ENCODE measurements around the gene GABPB1. TPM values are rescaled to one million over a fixed set of nuclear protein-coding genes. Genes with fewer than 3 reads are reported as not detected.

GABPB1 gene
- polyA plus RNA-seq, 1 of the 3 experiments (the other 2 are of a cell fraction): 12.8 TPM

GRCh38 chr15:50333229-50333628, 21.8 kb downstream of the GABPB1 start (continued):
- no peak for TF ChIP-seq MXI1 (IDR thresholded peaks at IDR 0.05; ENCODE audit: low read depth, low read length)

DNA sequence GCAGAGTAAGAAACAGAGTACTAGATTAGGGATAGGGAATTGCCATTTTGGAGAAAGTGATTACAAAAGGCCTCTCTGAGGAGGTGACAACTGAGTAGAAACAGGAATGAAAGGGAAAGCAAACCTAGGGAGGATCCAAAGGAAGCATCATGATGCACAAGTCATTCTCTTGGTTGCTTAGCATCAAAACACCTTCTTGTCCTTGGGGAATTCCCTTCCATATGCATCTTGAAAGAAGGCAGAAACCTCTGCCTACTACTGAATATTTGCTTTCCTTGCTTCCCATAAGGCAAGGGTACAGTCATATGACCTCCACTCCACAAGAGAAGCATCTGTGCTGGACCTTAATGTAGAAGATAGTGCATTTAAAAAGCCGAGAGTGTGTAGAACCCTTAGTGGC, 24.1 kb downstream of the GABPB1 start:
- DNase-seq: no peak
- Histone ChIP-seq H3K4me3 (ENCODE audit: low read depth in 2 of 2, low read length in 1 of 2) (no peak overlapping the region), H3K27me3 (ENCODE audit: insufficient read depth) (no peaks in the 10 kb centered on the region), H3K9me2 (no peaks in the 10 kb centered on the region), H4K20me1 (ENCODE audit: insufficient read depth) (no peaks in the 10 kb centered on the region), H3K4me2 (no peak overlapping the region), H3K9ac (no peak overlapping the region), H3K4me1 (ENCODE audit: control insufficient read depth in 1 of 2, insufficient read depth in 2 of 2, low read depth in 1 of 2, low read length in 1 of 2) (no peaks in the 10 kb centered on the region), H3F3A (replicated peaks; ENCODE audit: insufficient read depth) (peaks cover 3% of the 10 kb centered on the region), H3K36me3 (replicated peaks in 1 of 2; ENCODE audit: control insufficient read depth in 1 of 2, insufficient read depth in 2 of 2, low read length in 1 of 2) (no peaks in the 10 kb centered on the region), H3K27ac (ENCODE audit: low read depth in 2 of 2, low read length in 1 of 2) (no peak overlapping the region), H2AFZ (ENCODE audit: low read depth) (no peak overlapping the region), H3K79me2 (ENCODE audit: insufficient read depth) (peaks cover 7% of the 10 kb centered on the region; the same call in 1 of the 2 replicates), H3K9me3 (no peaks in the 10 kb centered on the region)
- WGBS (ENCODE audit: low lambda C conversion rate): 91% methylated on average over 1 of the region's 1 CpG
- ChIA-PET POLR2A (no interaction called here), CTCF (interaction anchor here (0.7 to 1.3 kb wide), 3 partner anchors 9 to 185 kb away, joined by 3 to 4 read pairs (median 3); no protein-coding TSS in a partner anchor)
- TF ChIP-seq FOSL2 (IDR thresholded peaks at IDR 0.05; ENCODE audit: borderline replicate concordance, low read depth) (no peak), RCOR1 (IDR thresholded peaks at IDR 0.05; ENCODE audit: low read length) (no peak), CHD2 (IDR thresholded peaks at IDR 0.05; ENCODE audit: low read length, partially characterized antibody) (no peak)

GRCh38 chr15:50328116-50328515, 26.9 kb downstream of the GABPB1 start:
- Histone ChIP-seq H3K9ac (no peak overlapping the region), H3K27ac (ENCODE audit: low read depth in 2 of 2, low read length in 1 of 2) (no peak overlapping the region), H3K27me3 (ENCODE audit: insufficient read depth) (no peaks in the 10 kb centered on the region), H3K4me3 (ENCODE audit: low read depth in 2 of 2, low read length in 1 of 2) (no peak overlapping the region), H3K79me2 (ENCODE audit: insufficient read depth) (peaks cover 2% of the 10 kb centered on the region; the same call in 1 of the 2 replicates), H3F3A (replicated peaks; ENCODE audit: insufficient read depth) (peaks cover 3% of the 10 kb centered on the region), H3K36me3 (replicated peaks in 1 of 2; ENCODE audit: control insufficient read depth in 1 of 2, insufficient read depth in 2 of 2, low read length in 1 of 2) (no peaks in the 10 kb centered on the region), H3K4me2 (no peak overlapping the region), H3K9me2 (no peaks in the 10 kb centered on the region), H4K20me1 (ENCODE audit: insufficient read depth) (no peaks in the 10 kb centered on the region), H2AFZ (ENCODE audit: low read depth) (no peak overlapping the region), H3K9me3 (no peaks in the 10 kb centered on the region), H3K4me1 (ENCODE audit: control insufficient read depth in 1 of 2, insufficient read depth in 2 of 2, low read depth in 1 of 2, low read length in 1 of 2) (no peaks in the 10 kb centered on the region)
- 89% methylated on average over 3 of the region's 3 CpGs for WGBS (ENCODE audit: low lambda C conversion rate)
- CTCF ChIA-PET: interaction anchor here (2.3 kb wide), 1 partner anchor 12 kb away, joined by 9 read pairs; no protein-coding TSS in a partner anchor
- TF ChIP-seq ELF1 (IDR thresholded peaks at IDR 0.05): no peak
- TF ChIP-seq EZH2phosphoT487 (IDR thresholded peaks at IDR 0.05; ENCODE audit: borderline replicate concordance, low read depth): no peak
- TF ChIP-seq, protein P1, sequence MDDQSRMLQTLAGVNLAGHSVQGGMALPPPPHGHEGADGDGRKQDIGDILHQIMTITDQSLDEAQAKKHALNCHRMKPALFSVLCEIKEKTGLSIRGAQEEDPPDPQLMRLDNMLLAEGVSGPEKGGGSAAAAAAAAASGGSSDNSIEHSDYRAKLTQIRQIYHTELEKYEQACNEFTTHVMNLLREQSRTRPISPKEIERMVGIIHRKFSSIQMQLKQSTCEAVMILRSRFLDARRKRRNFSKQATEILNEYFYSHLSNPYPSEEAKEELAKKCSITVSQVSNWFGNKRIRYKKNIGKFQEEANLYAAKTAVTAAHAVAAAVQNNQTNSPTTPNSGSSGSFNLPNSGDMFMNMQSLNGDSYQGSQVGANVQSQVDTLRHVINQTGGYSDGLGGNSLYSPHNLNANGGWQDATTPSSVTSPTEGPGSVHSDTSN (IDR thresholded peaks at IDR 0.05): no peak
- TF ChIP-seq, protein P2, sequence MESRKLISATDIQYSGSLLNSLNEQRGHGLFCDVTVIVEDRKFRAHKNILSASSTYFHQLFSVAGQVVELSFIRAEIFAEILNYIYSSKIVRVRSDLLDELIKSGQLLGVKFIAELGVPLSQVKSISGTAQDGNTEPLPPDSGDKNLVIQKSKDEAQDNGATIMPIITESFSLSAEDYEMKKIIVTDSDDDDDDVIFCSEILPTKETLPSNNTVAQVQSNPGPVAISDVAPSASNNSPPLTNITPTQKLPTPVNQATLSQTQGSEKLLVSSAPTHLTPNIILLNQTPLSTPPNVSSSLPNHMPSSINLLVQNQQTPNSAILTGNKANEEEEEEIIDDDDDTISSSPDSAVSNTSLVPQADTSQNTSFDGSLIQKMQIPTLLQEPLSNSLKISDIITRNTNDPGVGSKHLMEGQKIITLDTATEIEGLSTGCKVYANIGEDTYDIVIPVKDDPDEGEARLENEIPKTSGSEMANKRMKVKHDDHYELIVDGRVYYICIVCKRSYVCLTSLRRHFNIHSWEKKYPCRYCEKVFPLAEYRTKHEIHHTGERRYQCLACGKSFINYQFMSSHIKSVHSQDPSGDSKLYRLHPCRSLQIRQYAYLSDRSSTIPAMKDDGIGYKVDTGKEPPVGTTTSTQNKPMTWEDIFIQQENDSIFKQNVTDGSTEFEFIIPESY (IDR thresholded peaks at IDR 0.05; ENCODE audit: borderline replicate concordance, low read depth): no peak
- no peak for TF ChIP-seq SIN3A (IDR thresholded peaks at IDR 0.05; ENCODE audit: borderline replicate concordance, low read depth, low read length)
- no peak for TF ChIP-seq TAF1 (IDR thresholded peaks at IDR 0.05; ENCODE audit: borderline replicate concordance, low read depth, low read length)
- no peak for TF ChIP-seq RXRA (IDR thresholded peaks at IDR 0.05; ENCODE audit: borderline replicate concordance, low read depth)
- TF ChIP-seq, protein P3, sequence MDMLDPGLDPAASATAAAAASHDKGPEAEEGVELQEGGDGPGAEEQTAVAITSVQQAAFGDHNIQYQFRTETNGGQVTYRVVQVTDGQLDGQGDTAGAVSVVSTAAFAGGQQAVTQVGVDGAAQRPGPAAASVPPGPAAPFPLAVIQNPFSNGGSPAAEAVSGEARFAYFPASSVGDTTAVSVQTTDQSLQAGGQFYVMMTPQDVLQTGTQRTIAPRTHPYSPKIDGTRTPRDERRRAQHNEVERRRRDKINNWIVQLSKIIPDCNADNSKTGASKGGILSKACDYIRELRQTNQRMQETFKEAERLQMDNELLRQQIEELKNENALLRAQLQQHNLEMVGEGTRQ (IDR thresholded peaks at IDR 0.05; ENCODE audit: borderline replicate concordance, low read depth, low read length): no peak
- TF ChIP-seq TCF12 (IDR thresholded peaks at IDR 0.05): no peak
- POLR2A ChIA-PET: no interaction called here
- no peak for DNase-seq
